HepG2 (cell line): ENCODE results near the gene SYNJ2. TPM values are rescaled to one million over a fixed set of nuclear protein-coding genes. Genes with fewer than 3 reads are reported as not detected.

Experiments
- CC2D1A ChIP-seq: sonication (generic); formaldehyde crosslinking; IDR thresholded peaks from 2 replicates; pipeline ENCODE4 v1.8.1; 2023; ENCODE audit warnings: mild to moderate bottlenecking, missing genetic modification reagents
- HHEX ChIP-seq: IDR thresholded peaks from 2 replicates; pipeline ENCODE4 v1.6.1; 2016; ENCODE audit warnings: control low read depth
- IKZF5 ChIP-seq: IDR thresholded peaks from 2 replicates; pipeline ENCODE4 v1.6.1; 2018; ENCODE audit warnings: missing genetic modification reagents, mild to moderate bottlenecking, missing compliant biosample characterization
- MEIS2 ChIP-seq: sonication (generic); formaldehyde crosslinking; IDR thresholded peaks from 2 replicates; pipeline ENCODE4 v1.9.0; 2021; ENCODE audit warnings: mild to moderate bottlenecking, missing genetic modification reagents
- MIXL1 ChIP-seq: IDR thresholded peaks from 2 replicates; pipeline ENCODE4 v1.6.1; 2016
- MXD1 ChIP-seq: sonication (generic); formaldehyde crosslinking; IDR thresholded peaks from 2 replicates; pipeline ENCODE4 v1.4.0; 2020; ENCODE audit warnings: mild to moderate bottlenecking, missing genetic modification reagents
- NFKBIZ ChIP-seq: IDR thresholded peaks from 2 replicates; pipeline ENCODE4 v1.6.1; 2018; ENCODE audit warnings: missing genetic modification reagents, missing compliant biosample characterization
- NRL ChIP-seq: sonication (generic); formaldehyde crosslinking; IDR thresholded peaks from 2 replicates; pipeline ENCODE4 v1.5.0; 2020; ENCODE audit warnings: missing genetic modification reagents, mild to moderate bottlenecking, moderate library complexity, borderline replicate concordance
- PHF20 ChIP-seq: sonication (generic); formaldehyde crosslinking; IDR thresholded peaks from 2 replicates; pipeline ENCODE4 v1.5.0; 2020; ENCODE audit warnings: mild to moderate bottlenecking, missing genetic modification reagents
- REST ChIP-seq, 2 experiments: IDR thresholded peaks; 2 replicates each; pipeline ENCODE4 v1.6.1; 2011 to 2012; ENCODE audit warnings: low read length in 2 of 2, borderline replicate concordance in 1 of 2, low read depth in 1 of 2, mild to moderate bottlenecking in 1 of 2, moderate library complexity in 1 of 2
- SIX1 ChIP-seq: sonication (generic); formaldehyde crosslinking; IDR thresholded peaks from 2 replicates; pipeline ENCODE4 v1.4.0; 2020; ENCODE audit warnings: missing genetic modification reagents, borderline replicate concordance
- TBX3 ChIP-seq: fragments of 450-650 bp; IDR thresholded peaks from 2 replicates; pipeline ENCODE4 v1.6.1; 2017; ENCODE audit warnings: antibody characterized with exemption, mild to moderate bottlenecking, inconsistent platforms, borderline replicate concordance
- ZBTB20 ChIP-seq: sonication (generic); formaldehyde crosslinking; IDR thresholded peaks from 2 replicates; pipeline ENCODE4 v1.8.1; 2023; ENCODE audit warnings: missing genetic modification reagents, low read depth, mild to moderate bottlenecking, borderline replicate concordance
- ZBTB21 ChIP-seq: sonication (generic); formaldehyde crosslinking; IDR thresholded peaks from 2 replicates; pipeline ENCODE4 v1.4.0; 2020; ENCODE audit warnings: missing genetic modification reagents
- ZNF354B ChIP-seq: sonication (generic); formaldehyde crosslinking; IDR thresholded peaks from 2 replicates; pipeline ENCODE4 v1.8.0; 2022; ENCODE audit warnings: mild to moderate bottlenecking, missing genetic modification reagents
- ZNF44 ChIP-seq: sonication (generic); formaldehyde crosslinking; IDR thresholded peaks from 2 replicates; pipeline ENCODE4 v1.5.1; 2020; ENCODE audit warnings: mild to moderate bottlenecking, missing genetic modification reagents
- ZNF883 ChIP-seq: sonication (generic); formaldehyde crosslinking; IDR thresholded peaks from 2 replicates; pipeline ENCODE4 v1.5.1; 2020; ENCODE audit warnings: mild to moderate bottlenecking, missing genetic modification reagents; ENCODE audit errors: not compliant biosample characterization
- polyA plus RNA-seq, 8 experiments: library from polyadenylated mRNA; depleted of rRNA in 3 of 8; stranded (reverse) in 7 of 8; unstranded in 1 of 8; fragments of >200 nt; fragmentation: Illumina TruSeq in 4 of 8; extraction: Trizol in 4 of 8; gene quantifications; 2 replicates each; pipeline versions ENCODE4 v1.2.1 to v1.2.3, GENCODE V29; 2011 to 2016; ENCODE audit warnings: low read depth in 4 of 8, missing spikeins in 1 of 8, mixed read lengths in 1 of 8; ENCODE audit not compliant: insufficient read depth in 1 of 8
- total RNA-seq, 5 experiments: library from RNA; depleted of rRNA; stranded (reverse); fragments of >200 nt; fragmentation: Illumina TruSeq; extraction: Trizol; gene quantifications; 2 replicates each; pipeline ENCODE4 v1.2.3, GENCODE V29; 2016; ENCODE audit warnings: low read depth in 1 of 5
- TF ChIP-seq, protein P1 (sequence below): sonication (generic); formaldehyde crosslinking; IDR thresholded peaks from 2 replicates; pipeline ENCODE4 v1.5.0; 2020; ENCODE audit warnings: mild to moderate bottlenecking, missing genetic modification reagents, borderline replicate concordance

SYNJ2 gene
- total and polyA plus RNA-seq, 2 of the 13 experiments (the other 11 are each of a cell fraction or from before 2014, with no cell fraction given): 39.1 to 57.6 TPM

- TF ChIP-seq REST (IDR thresholded peaks at IDR 0.05; ENCODE audit: borderline replicate concordance in 1 of 2, low read depth in 1 of 2, low read length in 2 of 2) (no peak), MEIS2 (no peak), NRL (peak; percentile 74; the same call in 1 of the 2 replicates), MIXL1 (CRISPR knock-in tag) (no peak), CC2D1A (no peak), TBX3 (no peak), ZBTB20 (CRISPR knock-in tag) (no peak), NFKBIZ (no peak), ZNF883 (no peak), IKZF5 (no peak), ZBTB21 (CRISPR knock-in tag) (no peak), MXD1 (peak; percentile 68; the same call in 1 of the 2 replicates), ZNF44 (CRISPR knock-in tag) (no peak), PHF20 (CRISPR knock-in tag) (no peak), HHEX (CRISPR knock-in tag) (no peak), ZNF354B (CRISPR knock-in tag) (no peak), SIX1 (CRISPR knock-in tag) (no peak)
- TF ChIP-seq, protein P1, sequence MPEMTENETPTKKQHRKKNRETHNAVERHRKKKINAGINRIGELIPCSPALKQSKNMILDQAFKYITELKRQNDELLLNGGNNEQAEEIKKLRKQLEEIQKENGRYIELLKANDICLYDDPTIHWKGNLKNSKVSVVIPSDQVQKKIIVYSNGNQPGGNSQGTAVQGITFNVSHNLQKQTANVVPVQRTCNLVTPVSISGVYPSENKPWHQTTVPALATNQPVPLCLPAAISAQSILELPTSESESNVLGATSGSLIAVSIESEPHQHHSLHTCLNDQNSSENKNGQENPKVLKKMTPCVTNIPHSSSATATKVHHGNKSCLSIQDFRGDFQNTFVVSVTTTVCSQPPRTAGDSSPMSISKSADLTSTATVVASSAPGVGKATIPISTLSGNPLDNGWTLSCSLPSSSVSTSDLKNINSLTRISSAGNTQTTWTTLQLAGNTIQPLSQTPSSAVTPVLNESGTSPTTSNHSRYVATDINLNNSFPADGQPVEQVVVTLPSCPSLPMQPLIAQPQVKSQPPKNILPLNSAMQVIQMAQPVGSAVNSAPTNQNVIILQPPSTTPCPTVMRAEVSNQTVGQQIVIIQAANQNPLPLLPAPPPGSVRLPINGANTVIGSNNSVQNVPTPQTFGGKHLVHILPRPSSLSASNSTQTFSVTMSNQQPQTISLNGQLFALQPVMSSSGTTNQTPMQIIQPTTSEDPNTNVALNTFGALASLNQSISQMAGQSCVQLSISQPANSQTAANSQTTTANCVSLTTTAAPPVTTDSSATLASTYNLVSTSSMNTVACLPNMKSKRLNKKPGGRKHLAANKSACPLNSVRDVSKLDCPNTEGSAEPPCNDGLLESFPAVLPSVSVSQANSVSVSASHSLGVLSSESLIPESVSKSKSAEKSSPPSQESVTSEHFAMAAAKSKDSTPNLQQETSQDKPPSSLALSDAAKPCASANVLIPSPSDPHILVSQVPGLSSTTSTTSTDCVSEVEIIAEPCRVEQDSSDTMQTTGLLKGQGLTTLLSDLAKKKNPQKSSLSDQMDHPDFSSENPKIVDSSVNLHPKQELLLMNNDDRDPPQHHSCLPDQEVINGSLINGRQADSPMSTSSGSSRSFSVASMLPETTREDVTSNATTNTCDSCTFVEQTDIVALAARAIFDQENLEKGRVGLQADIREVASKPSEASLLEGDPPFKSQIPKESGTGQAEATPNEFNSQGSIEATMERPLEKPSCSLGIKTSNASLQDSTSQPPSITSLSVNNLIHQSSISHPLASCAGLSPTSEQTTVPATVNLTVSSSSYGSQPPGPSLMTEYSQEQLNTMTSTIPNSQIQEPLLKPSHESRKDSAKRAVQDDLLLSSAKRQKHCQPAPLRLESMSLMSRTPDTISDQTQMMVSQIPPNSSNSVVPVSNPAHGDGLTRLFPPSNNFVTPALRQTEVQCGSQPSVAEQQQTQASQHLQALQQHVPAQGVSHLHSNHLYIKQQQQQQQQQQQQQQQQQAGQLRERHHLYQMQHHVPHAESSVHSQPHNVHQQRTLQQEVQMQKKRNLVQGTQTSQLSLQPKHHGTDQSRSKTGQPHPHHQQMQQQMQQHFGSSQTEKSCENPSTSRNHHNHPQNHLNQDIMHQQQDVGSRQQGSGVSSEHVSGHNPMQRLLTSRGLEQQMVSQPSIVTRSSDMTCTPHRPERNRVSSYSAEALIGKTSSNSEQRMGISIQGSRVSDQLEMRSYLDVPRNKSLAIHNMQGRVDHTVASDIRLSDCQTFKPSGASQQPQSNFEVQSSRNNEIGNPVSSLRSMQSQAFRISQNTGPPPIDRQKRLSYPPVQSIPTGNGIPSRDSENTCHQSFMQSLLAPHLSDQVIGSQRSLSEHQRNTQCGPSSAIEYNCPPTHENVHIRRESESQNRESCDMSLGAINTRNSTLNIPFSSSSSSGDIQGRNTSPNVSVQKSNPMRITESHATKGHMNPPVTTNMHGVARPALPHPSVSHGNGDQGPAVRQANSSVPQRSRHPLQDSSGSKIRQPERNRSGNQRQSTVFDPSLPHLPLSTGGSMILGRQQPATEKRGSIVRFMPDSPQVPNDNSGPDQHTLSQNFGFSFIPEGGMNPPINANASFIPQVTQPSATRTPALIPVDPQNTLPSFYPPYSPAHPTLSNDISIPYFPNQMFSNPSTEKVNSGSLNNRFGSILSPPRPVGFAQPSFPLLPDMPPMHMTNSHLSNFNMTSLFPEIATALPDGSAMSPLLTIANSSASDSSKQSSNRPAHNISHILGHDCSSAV (CRISPR knock-in tag): no peak; the same call in 1 of the 2 replicates
Observed at GRCh38 chr6:157982102-157982562, 469 bp downstream of the SYNJ2 start (continued).
